ENCODE results near the gene SHC4.
"Not testable (repeated sequence)": the region's sequence is repeated elsewhere in the genome, so short reads cannot be mapped to it uniquely, and the experiment has no call there.

SHC4 gene

DNA sequence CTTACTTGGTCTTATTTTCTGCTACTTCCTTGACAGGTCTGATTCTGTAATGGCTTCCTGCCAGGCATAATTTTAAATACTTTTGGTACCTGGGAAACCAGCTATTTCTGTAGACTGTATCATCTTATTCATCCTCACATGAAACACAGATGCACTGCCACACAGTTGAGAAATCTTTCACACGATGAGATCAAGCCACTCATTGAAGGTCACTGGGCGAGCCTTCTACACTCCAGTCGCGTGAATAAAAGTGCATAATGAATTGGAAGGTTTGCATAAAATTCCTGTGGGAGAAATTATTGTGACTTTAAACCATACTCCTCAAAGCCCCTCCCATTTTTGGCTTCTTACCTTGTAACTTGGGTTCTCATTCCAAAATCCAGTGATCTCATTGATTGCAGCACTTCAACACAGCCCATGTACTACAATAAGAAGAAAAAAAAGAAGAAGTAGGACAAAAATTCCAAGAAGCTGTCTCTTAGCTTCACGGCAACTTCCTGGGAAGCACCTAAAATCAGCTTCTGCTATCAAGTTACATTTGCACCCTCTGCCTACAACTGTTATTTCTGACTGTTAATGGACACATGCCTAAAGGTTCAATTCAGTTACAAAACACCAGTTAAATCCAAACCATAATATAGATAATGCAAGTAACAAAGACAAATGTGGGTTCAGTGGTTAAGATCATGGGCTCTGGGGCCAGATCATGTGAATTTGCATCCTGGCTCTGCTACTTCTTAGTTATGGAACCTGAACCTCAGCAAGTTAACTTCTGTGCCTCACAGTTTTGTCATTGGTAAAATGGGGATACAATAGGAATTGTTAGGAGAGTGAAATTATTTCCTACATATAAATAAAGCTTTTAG lies 39.0 kb downstream of the SHC4 start:
- DNase-seq (ENCODE audit: low spot score): no peak

GRCh38 chr15:48922046-48922445 lies 41.7 kb downstream of the SHC4 start:
- no peak for DNase-seq (ENCODE audit: low spot score)

- no peak for DNase-seq (ENCODE audit: low spot score)
Measured at GRCh38 chr15:48916721-48917120, 47.0 kb downstream of the SHC4 start.

- no peak for DNase-seq (ENCODE audit: low spot score)
Measured at GRCh38 chr15:48915861-48916260, 47.9 kb downstream of the SHC4 start.

GRCh38 chr15:48914717-48915116 lies 49.0 kb downstream of the SHC4 start:
- DNase-seq (ENCODE audit: low spot score): no peak

DNA sequence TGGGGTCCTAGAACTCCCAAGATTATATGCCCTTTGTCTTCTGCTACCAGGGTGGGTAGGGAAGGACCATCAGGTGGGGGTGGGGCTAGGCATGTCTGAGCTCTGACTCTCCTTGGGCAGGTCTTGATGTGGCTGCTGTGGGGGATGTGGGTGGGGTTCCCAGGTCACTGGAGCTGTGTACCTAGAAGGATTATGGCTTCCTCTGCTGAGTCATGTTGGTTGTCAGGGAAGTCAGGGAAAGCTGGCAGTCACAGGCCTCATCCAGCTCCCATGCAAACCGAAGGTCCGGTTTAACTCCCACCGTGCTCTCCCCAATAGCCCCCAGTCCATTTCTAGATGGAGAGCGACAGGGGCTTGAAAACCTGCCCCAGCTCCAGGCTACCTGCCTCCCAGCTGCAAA lies 50.6 kb downstream of the SHC4 start:
- DNase-seq (ENCODE audit: low spot score): no peak

GRCh38 chr15:48910554-48910953 lies 53.2 kb downstream of the SHC4 start:
- not testable (repeated sequence) for DNase-seq (ENCODE audit: low spot score)

GRCh38 chr15:48909313-48909712 lies 54.4 kb downstream of the SHC4 start:
- DNase-seq (ENCODE audit: low spot score): not testable (repeated sequence)

GRCh38 chr15:48905847-48906246 lies 57.9 kb downstream of the SHC4 start:
- DNase-seq (ENCODE audit: low spot score): no peak

DNA sequence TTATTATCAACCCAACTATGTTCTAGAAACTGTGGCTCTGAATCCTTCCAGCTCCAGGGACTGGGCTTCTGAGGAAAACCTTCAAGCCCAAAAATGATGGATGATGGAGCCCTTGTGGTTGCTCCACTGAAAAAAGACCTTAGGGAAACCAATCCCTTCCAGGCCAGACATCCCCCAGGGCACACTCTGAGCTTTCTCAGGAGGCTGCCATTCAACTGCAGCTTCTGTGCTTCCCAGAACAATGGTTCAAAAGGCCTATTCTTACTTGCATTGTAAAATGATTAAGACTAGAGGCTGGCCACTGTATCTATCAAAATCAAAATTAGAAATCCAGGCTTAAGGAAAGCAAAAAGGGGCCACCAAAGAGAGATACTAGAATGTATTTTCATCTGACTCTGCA lies 58.5 kb downstream of the SHC4 start:
- no peak for DNase-seq (ENCODE audit: low spot score)

DNA sequence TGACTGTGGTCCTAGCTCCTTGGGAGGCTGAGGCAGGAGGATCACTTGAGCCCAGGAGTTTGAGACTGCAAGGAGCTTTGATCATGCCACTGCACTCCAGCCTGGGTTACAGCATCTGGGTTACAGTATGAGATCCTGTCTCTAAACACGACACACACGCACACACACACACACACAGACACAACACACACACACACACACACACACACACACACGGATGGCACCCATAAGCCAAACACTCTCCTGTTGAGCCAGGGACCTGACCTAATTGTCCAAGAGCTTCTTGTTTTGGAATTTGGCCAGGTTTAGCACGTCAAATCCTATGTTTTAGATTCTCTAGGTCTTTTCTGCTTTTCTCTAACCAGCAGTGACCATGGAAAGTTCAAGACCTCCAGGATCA lies 59.0 kb downstream of the SHC4 start:
- no peak for DNase-seq (ENCODE audit: low spot score)

DNA sequence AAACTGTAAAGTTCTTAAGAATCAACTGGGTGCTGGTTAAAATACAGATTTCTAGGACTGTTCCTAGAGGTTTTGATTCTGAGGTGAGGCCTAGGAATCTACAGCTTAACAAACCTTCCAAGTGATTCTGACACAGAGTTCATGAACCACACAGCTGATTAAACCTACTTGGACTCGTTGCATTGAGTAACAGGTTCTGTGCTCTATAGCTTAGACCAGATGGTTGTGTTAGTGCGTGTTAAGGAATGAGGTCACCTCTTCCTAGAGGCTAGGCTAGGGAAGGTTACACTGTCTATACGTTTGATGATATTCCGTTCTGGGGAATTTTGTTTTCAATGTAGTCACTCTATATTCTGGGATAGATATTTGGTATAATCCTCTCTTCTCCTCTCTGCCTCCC lies 63.9 kb downstream of the SHC4 start:
- no peak for DNase-seq (ENCODE audit: low spot score)

GRCh38 chr15:48898446-48898845 lies 65.3 kb downstream of the SHC4 start:
- DNase-seq (ENCODE audit: low spot score): no peak

- no peak for DNase-seq (ENCODE audit: low spot score)
Measured at GRCh38 chr15:48898032-48898431, 65.7 kb downstream of the SHC4 start.

- no peak for DNase-seq (ENCODE audit: low spot score)
Measured at GRCh38 chr15:48896869-48897814, 66.6 kb downstream of the SHC4 start.

DNA sequence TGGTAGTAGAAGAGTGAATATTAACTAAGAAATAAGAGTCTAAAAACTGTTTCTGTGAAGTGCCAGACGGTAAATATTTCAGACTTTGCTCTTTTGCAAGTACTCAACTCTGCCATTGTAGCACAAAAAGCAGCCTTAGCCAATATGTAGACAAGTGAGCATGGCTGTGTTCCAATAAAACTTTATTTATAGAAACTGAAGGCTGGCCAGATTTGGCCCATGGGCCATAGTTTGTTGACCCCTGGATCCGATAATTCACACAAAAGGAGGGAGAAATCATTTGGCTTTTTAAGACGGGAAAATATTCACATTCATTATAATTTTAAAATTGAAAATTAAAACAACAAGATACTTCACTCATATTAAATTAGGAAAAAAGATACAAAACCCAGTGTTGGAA lies 70.4 kb downstream of the SHC4 start:
- no peak for DNase-seq (ENCODE audit: low spot score)

- no peak for DNase-seq (ENCODE audit: low spot score)
Measured at GRCh38 chr15:48891232-48891765, 72.4 kb downstream of the SHC4 start.

DNA sequence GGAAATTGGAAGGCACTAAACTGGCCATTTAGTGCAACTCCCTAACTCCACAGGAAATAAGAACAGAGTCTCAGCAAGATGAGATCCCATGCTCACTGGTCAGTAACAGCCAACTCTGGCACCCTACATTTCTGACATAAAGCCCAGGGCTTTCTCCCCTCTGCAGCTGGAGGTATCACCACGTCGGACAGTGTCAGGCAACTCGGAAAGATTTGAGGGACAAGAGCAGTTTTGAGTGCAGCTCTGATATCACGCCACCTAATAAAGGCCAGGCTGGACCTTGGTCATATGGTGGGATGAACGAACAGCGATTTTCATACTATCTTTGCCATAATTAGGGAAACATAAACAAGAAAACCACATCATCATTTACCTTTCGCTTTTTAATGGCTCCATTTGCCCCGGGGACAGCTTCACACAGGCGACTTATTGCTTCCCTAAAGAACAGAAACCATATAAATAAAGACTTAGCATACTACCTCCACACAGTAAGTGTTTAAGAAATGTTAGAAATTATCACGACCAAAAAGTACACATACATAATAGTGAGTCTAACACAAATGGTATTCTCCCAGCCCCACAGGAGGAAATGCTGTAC lies 73.2 kb downstream of the SHC4 start:
- no peak for DNase-seq (ENCODE audit: low spot score)

DNA sequence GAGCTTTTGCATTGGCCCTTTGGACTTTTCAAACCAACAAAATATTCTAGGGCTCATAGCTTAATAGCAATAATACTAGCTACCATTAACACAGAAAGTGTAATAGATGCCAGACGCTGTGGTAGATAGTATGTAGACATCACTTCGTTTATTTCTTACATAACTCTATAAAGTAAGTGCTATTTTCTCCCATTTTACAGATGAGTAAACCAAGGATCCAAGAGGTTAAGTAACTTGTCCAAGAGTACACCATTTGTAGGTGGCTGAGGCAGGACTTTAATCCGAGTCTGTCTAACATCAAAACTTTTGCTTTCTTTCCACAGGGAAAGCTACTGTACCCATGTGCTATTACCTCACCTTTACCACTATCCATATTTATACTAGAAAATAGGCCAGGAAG lies 73.8 kb downstream of the SHC4 start:
- no peak for DNase-seq (ENCODE audit: low spot score)

- DNase-seq (ENCODE audit: low spot score): no peak
Measured at GRCh38 chr15:48888836-48889235, 74.9 kb downstream of the SHC4 start.

DNA sequence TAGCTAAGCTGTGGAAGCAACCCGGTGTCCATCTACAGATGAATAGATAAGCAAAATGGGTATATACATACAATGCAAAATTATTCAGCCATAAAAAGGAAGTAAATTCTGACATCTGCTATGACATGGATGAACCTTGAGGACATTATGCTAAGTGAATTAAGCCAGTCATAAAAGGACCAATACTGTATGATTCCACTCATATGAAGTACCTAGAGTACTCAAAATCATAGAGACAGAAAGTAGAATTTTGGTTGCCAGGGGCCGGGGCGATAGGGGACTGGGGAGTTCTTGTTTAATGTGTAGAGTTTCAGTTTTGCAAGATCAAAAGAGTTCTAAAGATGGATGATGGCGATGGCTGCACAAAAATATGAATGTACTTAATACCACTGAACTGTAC lies 75.5 kb downstream of the SHC4 start:
- DNase-seq (ENCODE audit: low spot score): no peak

- no peak for DNase-seq (ENCODE audit: low spot score)
Measured at GRCh38 chr15:48887144-48887543, 76.6 kb downstream of the SHC4 start.
